ENCODE measurements around the gene PPP1R7. TPM values are rescaled to one million over a fixed set of nuclear protein-coding genes. Genes with fewer than 3 reads are reported as not detected.

PPP1R7 gene
- total RNA-seq, 1 donor from 2014 or later: 43.1 TPM

- Mint-ChIP-seq H3K9me3 (ENCODE audit: low read depth) (no peaks in the 10 kb centered on the region), H3K27ac (ENCODE audit: unreplicated experiment) (no peak overlapping the region), H3K4me1 (ENCODE audit: low read depth) (no peaks in the 10 kb centered on the region), H3K4me3 (ENCODE audit: unreplicated experiment) (no peak overlapping the region), H3K36me3 (ENCODE audit: low read depth) (peaks cover 5% of the 10 kb centered on the region), H3K27me3 (ENCODE audit: low read depth) (no peaks in the 10 kb centered on the region)
- no peak for DNase-seq (ENCODE audit: low spot score)
- TF ChIP-seq CTCF (IDR thresholded peaks at IDR 0.05): no peak
Measured at GRCh38 chr2:241182126-241182525, 31.9 kb downstream of the PPP1R7 start.

GRCh38 chr2:241182531-241183133 is 32.4 kb downstream of the PPP1R7 start:
- H3K27ac Mint-ChIP-seq (ENCODE audit: unreplicated experiment): no peak overlapping the region
- H3K4me3 Mint-ChIP-seq (ENCODE audit: unreplicated experiment): no peak overlapping the region
- DNase-seq (ENCODE audit: low spot score): no peak
- no peak for TF ChIP-seq CTCF (IDR thresholded peaks at IDR 0.05)
- peaks cover 5% of the 10 kb centered on the region for H3K36me3 Mint-ChIP-seq (ENCODE audit: low read depth)
- H3K9me3 Mint-ChIP-seq (ENCODE audit: low read depth): no peaks in the 10 kb centered on the region
- no peaks in the 10 kb centered on the region for H3K4me1 Mint-ChIP-seq (ENCODE audit: low read depth)
- no peaks in the 10 kb centered on the region for H3K27me3 Mint-ChIP-seq (ENCODE audit: low read depth)

GRCh38 chr2:241183221-241183620 is 33.0 kb downstream of the PPP1R7 start:
- Mint-ChIP-seq H3K36me3 (ENCODE audit: low read depth) (peaks cover 5% of the 10 kb centered on the region), H3K4me1 (ENCODE audit: low read depth) (no peaks in the 10 kb centered on the region), H3K4me3 (ENCODE audit: unreplicated experiment) (no peak overlapping the region), H3K27me3 (ENCODE audit: low read depth) (no peaks in the 10 kb centered on the region), H3K27ac (ENCODE audit: unreplicated experiment) (no peak overlapping the region), H3K9me3 (ENCODE audit: low read depth) (no peaks in the 10 kb centered on the region)
- no peak for TF ChIP-seq CTCF (IDR thresholded peaks at IDR 0.05)
- no peak for DNase-seq (ENCODE audit: low spot score)

- no peak overlapping the region for H3K4me3 Mint-ChIP-seq (ENCODE audit: unreplicated experiment)
- H3K27ac Mint-ChIP-seq (ENCODE audit: unreplicated experiment): no peak overlapping the region
- TF ChIP-seq CTCF (IDR thresholded peaks at IDR 0.05): no peak
- H3K9me3 Mint-ChIP-seq (ENCODE audit: low read depth): no peaks in the 10 kb centered on the region
- no peaks in the 10 kb centered on the region for H3K4me1 Mint-ChIP-seq (ENCODE audit: low read depth)
- no peaks in the 10 kb centered on the region for H3K27me3 Mint-ChIP-seq (ENCODE audit: low read depth)
- H3K36me3 Mint-ChIP-seq (ENCODE audit: low read depth): no peaks in the 10 kb centered on the region
- no peak for DNase-seq (ENCODE audit: low spot score)
Measured at GRCh38 chr2:241184901-241185300, 34.6 kb downstream of the PPP1R7 start.

- Mint-ChIP-seq H3K27ac (ENCODE audit: unreplicated experiment) (no peak overlapping the region), H3K9me3 (ENCODE audit: low read depth) (no peaks in the 10 kb centered on the region), H3K4me1 (ENCODE audit: low read depth) (no peaks in the 10 kb centered on the region), H3K27me3 (ENCODE audit: low read depth) (no peaks in the 10 kb centered on the region), H3K4me3 (ENCODE audit: unreplicated experiment) (no peak overlapping the region), H3K36me3 (ENCODE audit: low read depth) (no peaks in the 10 kb centered on the region)
- TF ChIP-seq CTCF (IDR thresholded peaks at IDR 0.05): no peak
- no peak for DNase-seq (ENCODE audit: low spot score)
Measured at GRCh38 chr2:241185961-241186360, 35.7 kb downstream of the PPP1R7 start.
